GOT3 (cell line): Measurements from ENCODE around the gene CD6.

Source experiments
- DNase-seq: peaks from one replicate; lab custom pipeline; 2025; ENCODE audit warnings: mixed read lengths; lab: John Stamatoyannopoulos, UW

CD6 gene

GRCh38 chr11:60985991-60986915, 14.8 kb downstream of the CD6 start:
- no peak for DNase-seq

DNA sequence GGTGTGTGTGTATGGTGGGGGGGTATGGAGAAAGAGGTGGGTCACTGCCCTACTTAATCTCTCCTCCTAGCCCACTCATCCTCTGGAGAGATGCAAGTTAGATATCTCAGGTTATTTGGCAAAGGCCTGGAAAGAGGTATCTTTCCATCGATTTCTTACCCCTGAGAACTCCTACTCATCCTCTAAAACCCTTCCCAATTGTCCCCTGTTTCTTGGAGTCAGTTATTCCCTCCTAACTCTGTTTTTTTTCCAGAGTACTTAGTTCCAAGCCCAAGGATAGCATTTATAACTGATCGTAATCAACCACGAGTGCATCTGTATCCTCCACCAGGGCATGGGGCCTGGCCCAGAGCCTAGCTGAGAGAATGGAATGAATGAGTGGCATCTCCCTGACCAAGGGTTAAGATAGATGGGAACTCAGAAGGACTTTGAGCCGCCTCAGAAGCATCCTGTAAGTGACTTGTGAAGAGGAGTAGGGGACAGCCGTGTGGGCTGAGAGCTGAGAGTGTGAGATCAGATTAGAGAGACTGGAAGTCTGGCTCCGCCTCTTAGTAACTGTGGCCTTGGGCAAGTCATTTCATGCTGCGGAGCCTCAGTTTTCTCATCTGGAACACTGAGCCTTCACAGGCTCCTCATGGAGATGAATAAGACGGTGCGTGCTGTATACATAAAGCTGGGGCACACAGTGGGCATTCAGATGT, 16.2 kb downstream of the CD6 start:
- DNase-seq = no peak

DNA sequence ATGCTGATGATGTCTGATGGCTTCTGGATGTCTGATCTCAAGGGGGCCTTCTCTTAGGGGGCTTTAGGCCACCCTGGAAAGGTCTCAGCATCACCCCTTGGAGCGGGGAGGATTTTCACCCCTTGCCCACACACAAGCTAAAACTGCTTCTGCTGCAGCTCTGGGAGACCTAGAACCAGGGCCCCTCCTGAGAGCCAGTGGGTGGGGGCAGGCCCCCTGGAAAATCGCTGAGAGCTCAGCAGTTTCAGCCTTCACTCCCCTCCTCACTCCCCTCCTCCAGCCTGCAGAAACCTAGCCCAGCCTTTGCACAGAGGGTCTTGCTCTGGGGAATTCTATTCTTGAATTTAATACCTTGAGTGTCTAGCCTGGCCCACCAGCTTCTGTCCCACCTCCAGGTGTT, 17.2 kb downstream of the CD6 start:
- DNase-seq = no peak

- no peak for DNase-seq
Measured at GRCh38 chr11:60989093-60989650, 17.7 kb downstream of the CD6 start.

GRCh38 chr11:60991457-60991856, 20.0 kb downstream of the CD6 start:
- DNase-seq = no peak

DNA sequence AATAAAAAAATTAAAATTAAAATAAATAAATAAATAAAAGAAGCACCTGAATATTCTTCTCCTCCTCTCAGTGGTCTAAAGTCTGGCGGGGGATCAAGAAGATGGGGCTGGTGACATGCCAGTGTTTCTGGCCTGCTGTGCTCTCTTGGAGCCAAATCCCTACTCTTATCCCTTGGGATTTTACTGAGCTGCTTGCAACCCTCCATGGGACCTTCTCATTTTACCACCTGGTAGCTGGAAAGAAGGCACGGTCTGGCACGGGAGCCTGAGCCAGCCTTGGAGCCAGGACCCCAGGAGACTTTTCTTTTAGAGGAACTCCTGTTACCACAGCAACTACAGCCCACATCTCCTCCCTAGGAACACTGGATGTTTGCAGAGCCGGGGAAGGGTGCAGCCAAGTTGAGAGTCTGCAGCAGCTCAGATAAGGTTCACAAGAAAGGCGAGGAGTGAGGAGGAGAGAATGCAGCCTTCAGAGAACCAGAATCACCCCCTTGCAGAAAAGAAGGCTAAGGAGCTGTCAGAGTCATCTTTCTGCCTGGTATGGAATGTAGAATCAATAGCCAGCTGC, 21.4 kb downstream of the CD6 start:
- DNase-seq = no peak

DNA sequence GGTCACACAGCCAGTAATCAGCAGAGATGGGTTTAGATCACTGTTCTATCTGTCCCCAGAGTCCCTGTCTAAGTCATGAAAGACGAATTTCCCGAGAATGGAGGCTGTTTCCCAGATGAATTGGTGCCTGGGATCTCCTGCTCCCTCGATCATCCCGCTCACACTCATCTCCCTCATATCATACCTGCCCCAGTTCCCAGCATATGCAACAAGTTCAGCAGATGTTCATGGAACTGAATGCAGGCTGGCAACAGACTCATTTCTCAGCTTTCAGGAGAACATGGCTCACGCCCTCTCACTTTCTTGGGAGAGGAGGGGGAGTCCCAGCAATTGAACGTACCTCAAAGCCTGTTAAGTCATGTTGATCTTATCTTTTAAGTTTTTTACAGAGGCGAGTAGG, 22.1 kb downstream of the CD6 start:
- DNase-seq = no peak

GRCh38 chr11:60994541-60995080, 23.1 kb downstream of the CD6 start:
- DNase-seq = no peak

DNA sequence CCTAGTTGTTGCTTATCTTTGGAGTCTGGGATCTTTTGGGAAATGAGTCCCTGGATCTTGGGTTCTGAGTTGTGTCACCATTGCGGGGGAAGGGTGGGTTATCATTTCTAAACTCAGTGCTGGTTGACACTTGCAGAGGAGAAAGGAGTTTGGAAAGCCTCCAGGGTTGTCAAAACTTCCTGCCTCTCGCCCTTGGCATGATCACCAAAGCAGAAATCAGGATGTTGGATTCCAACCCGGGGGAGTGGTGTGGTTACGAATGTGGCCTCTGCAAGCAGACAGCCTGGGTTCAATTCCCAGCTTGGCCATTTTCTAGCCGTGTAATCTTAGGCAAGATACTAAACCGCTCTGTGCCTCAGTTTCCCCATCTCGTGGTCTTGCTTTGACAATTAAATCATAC, 24.3 kb downstream of the CD6 start:
- no peak for DNase-seq

DNA sequence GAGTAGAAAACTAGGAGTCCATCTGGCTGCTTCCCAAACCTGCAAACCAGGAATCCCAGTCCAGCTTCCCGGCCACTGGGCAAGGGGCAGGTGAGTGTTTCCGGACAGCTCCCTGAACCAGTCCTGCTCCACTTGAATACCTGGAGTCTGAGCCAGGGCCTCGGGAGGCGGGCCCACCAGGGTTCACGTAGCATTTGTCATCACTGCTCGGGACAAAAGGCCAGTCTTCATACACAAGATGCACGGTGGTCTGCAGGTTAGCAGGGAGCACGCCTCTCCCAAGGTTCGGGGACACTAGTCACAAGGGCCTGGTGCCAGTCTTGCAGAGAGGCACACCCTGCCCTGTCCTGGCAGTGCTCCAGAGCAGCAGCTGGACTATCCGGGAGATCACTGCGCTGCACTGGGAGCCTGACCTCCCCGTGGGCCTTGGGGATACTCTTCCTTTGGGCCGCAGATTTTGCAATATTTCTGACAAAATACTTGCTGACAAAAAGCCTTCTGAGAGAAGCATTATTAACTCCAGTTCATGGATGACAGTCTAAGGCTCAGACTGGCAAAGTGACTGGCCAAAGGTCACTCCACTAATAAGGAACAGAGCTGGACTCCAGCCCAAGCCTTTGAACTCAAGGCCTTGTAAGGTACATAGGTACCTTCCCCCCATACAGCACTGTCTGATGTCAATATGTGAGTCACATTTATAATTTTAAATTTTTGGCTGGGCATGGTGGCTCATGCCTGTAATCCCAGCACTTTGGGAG, 25.1 kb downstream of the CD6 start:
- no peak for DNase-seq

- no peak for DNase-seq
Measured at GRCh38 chr11:61000426-61000825, 28.9 kb downstream of the CD6 start.

GRCh38 chr11:61001931-61002330, 30.5 kb downstream of the CD6 start:
- no peak for DNase-seq

DNA sequence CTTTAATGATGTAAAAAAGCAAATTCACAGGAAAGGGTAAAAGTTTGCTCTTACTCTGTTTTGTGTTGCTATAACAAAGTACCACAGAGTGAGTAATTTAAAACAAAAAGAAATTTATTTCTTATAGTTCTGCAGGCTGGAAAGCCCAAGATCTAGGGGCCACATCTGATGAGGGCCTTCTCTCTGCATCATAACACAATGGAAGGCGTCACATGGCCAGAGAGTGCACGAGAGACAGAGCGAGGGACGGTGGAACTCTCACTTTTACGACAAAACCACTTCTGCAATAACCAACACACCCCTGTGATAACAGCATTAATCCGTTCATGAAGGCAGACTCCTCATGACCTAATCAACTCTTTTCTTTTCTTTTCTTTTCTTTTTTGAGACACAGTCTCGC, 31.1 kb downstream of the CD6 start:
- DNase-seq = no peak

GRCh38 chr11:61004180-61004611, 32.7 kb downstream of the CD6 start:
- no peak for DNase-seq

DNA sequence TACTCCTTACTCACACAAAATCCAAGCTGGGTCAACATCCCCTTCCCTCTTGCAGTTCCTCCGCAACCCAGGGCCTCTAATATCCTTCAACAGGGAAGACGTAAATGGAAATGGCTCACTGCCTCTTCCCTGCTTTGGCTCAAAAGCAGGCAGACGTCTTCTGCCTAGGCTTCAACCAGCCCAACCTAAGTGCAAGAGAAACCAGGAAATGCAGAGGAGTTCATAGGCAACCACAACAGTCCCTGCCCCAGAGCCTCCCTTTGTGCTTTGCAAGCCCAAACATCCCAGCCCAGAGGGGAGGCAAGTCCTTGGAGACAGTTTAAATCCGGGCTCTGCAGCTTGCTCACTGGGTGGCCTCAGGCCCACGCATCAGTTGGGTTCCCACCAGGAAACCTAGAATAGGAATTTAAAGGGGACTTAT, 33.3 kb downstream of the CD6 start:
- no peak for DNase-seq

DNA sequence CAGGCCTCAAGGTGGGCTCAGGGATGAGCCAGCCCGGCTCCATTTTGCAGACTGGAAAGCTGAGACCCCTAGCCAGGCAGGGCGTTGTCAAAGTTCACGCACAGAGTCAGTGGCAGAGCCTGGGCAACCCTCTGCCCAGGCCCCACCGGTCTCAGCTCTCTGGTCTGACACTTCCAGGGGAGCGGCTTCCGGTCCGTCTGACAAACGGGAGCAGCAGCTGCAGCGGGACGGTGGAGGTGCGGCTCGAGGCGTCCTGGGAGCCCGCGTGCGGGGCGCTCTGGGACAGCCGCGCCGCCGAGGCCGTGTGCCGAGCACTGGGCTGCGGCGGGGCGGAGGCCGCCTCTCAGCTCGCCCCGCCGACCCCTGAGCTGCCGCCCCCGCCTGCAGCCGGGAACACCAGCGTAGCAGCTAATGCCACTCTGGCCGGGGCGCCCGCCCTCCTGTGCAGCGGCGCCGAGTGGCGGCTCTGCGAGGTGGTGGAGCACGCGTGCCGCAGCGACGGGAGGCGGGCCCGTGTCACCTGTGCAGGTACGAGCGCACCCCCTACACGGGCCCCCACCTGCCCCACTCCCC, 36.0 kb downstream of the CD6 start:
- no peak for DNase-seq

DNA sequence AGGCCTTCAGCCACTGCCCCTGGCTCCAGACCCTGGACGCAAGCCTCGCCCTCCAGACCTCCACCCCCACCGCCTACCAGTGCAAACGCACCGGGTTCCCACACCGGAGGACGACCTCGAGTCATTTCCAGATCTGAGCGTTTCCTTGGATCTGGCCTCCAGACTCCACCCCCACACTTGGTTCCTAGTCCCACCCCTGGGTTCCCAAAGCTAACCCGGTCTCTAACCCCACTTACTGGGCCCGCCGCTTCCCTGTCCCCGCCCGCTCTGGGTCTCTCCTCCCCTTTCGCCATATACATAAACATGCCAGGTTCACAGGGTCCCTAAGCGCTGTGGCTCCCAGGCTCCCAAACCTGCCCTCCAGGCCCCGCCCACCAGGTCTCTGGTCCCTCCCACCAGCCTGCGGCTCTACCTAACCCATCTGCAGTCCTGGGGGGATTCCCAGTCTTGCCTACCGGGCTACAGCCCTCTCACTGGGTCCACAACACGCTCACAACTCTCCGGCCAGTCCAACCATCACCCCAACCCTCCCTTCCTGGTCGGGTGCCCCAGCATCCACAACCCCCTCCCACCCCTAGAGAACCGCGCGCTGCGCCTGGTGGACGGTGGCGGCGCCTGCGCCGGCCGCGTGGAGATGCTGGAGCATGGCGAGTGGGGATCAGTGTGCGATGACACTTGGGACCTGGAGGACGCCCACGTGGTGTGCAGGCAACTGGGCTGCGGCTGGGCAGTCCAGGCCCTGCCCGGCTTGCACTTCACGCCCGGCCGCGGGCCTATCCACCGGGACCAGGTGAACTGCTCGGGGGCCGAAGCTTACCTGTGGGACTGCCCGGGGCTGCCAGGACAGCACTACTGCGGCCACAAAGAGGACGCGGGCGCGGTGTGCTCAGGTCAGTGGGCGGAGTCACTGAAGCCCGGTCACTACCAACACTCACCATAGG, 36.7 kb downstream of the CD6 start:
- no peak for DNase-seq

DNA sequence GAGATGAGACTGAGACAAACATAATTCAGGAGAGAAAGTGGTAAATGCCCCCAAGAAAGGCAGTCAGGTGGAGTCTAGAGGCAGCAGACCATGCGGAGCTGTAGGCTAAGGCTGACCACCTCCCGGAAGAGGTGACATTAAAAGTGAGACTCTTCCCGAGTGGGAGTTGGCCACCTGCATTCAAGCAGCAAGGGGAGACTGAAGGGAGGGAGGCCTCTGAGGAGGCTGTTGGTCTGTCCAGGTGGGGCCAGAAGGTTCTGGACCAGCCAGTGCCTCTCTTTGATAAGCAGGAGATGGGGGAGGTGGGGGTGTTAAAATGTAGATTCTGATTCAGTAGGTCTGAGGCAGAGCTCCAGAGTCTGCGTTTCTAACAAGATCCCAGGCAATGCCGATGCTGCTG, 37.5 kb downstream of the CD6 start:
- no peak for DNase-seq

GRCh38 chr11:61009392-61010275, 38.2 kb downstream of the CD6 start:
- no peak for DNase-seq
